GM19023 (cell line): Measurements from ENCODE around the gene TPCN2.
A peak's percentile ranks its signal among the peaks of the same experiment; 100 is the strongest.

Source experiments
- ATAC-seq: cut with Tn5 transposase; IDR thresholded peaks from one replicate; pipeline ENCODE4 v1.9.1; 2021; ENCODE audit warnings: mild to moderate bottlenecking, moderate library complexity; ENCODE audit not compliant: unreplicated experiment

The TPCN2 gene

DNA sequence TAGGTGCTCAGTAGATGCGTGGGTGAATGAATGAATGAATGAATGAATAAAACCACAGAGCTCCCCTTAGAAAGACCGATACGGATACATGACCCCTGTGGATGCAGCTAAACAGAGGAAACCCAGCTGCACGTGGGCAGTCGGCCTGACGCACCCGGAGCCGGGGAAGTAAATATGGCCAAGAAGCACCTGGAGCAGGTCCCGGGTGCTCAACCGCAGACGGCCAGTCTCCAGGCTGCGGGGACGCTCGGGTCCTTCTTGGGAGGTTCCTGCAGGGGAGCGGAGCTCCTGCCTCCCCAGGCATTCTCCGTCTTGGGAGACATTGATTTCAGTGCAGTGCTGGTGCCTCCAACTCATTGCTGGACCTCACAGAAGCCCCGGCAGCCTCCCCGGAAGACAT lies 11.7 kb upstream of the TPCN2 start:
- no peak for ATAC-seq

GRCh38 chr11:69037544-69037943 lies 11.2 kb upstream of the TPCN2 start:
- no peak for ATAC-seq

- no peak for ATAC-seq
Observed at GRCh38 chr11:69039501-69039900, 9.2 kb upstream of the TPCN2 start.

DNA sequence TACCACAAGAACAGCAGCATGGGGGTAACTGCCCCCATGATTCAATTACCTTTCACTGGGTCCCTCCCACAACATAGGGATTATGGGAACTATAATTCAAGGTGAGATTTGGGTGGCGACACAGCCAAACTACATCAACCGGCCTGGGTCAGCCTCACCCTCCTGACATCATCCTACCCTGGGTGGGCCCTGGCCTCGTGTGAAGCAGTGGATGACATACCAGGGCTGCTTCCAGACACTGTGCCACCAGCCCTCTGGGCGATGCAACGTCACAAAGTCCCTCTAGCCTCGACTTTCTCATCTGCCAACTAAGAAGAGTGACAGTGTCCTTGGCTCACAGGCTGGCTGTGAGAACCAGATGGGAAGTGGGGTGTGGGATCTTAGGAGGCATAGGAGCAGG lies 8.7 kb upstream of the TPCN2 start:
- ATAC-seq, result no peak

- ATAC-seq, result no peak
Observed at GRCh38 chr11:69040581-69041260, 8.0 kb upstream of the TPCN2 start.

DNA sequence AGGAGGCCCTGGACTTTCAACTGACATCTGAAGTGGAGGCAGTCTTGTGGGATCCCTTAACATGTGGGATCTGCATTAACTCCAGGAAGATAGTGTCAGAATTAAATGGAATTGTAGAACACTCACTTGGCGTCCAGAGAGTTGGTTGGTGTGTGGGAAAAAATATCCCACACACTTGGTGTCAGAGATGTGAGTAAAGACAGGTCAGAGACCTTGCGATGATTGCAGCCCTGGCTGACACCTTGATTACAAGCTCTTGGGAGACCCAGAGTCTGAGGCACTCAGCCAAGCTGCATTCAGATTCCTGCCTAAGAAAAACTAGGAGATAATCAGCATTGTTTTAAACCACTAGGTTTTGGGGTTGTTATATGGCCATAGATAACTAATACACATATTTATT lies 7.2 kb upstream of the TPCN2 start:
- no peak for ATAC-seq

DNA sequence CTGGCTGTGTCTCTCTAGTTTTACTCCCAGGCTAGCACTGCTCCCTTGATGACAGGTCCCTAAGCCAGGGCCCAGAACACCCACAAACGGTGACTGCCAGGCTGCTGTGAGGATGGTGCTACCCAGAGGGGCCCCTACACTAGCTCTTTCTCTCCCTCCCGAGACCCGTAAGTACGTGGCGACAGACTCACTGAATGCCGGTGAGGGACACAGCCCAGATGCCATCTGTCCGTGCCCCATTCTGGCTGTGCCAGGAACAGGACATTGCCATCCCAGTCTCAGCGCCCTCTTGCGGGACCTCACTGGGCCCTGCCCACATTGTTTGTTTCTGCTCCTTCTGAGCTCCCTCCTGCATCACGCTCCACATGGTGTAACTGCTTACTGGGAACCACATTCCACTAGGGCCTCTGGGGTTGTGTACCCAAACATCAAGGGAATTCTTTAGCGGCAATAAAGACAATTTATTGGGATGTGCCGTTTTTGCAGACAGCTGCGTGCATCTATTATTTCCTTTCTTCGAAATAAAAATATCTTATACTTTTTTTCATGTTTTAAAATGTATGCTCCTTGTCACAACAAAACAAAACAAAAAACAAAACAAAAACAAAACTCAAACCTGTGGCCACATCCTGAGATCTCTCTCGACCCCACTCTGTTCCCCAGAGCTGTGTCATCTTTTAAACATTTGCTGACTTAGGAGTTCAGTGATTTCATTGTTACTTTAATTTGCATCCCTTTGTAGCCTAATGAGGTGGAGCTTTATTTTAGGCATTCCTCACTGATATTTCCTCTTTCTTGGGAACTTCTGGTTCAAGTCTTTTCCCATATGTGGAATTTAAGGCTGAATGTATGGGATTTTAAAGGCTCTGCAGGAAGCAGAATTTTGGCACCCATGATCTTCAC lies 4.4 kb upstream of the TPCN2 start:
- no peak for ATAC-seq

- peak; percentile 6 for ATAC-seq
Observed at GRCh38 chr11:69048031-69048693, 570 bp upstream of the TPCN2 start.

- ATAC-seq, result no peak
Observed at GRCh38 chr11:69049490-69049867, 747 bp downstream of the TPCN2 start.

GRCh38 chr11:69050592-69051380 lies 2.1 kb downstream of the TPCN2 start:
- ATAC-seq, result no peak

- ATAC-seq, result no peak
Observed at GRCh38 chr11:69051381-69052342, 2.9 kb downstream of the TPCN2 start.

DNA sequence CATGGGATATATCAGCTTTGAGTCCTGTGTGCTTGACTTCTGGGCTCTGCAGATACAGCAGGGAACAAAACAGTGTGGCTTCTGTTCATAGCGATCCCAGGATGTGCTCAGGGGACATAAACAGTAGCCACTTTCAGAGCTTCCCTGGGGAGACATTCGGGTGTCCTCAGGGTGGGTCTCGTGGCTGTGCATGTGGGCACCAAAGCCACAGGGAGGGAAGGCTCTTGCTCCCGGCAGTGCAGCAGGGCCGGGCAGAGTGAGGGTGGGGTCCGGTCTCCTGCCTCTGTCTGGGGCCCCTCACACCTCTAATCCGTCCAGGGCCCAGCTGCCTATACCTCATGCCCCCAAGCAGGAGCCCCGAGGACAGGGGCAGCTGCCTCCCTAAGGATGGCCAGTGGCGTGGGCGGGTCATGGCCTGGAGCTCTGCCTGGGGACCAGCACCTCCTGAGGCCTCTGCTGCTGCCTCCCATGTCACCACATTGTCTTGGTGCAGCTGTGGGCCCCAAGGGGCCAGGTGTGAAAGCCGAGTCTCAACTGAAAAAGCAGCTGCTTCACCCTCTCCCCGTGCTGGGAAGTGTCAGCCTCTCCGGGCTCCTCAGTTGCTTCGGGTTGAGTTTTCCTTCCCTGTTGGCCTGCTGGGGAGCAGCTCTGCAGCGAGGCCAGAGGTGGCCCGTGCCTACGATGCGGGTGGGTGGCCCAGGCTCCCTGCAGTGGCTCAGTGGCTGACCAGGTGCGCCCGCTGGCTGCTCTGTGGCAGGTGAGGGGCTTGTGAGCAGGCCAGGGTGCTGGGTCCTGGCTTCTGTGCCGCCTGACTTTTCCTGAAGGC lies 3.8 kb downstream of the TPCN2 start:
- ATAC-seq, result no peak

DNA sequence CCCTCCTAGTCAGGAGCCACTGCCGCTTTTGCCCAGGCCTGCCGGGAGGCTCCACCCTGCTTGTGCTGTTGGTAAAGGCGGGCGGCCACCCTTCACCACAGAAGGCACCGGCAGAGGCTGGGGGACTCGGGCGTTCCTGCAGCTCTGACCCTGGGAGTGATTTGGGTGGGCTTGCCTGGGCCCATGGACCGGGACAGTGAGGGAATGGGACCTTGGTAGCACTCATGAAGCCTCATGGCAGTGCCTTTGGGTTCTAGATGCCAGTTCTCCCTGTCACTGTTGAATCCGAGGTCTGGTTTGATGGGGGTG lies 4.4 kb downstream of the TPCN2 start:
- ATAC-seq, result no peak

DNA sequence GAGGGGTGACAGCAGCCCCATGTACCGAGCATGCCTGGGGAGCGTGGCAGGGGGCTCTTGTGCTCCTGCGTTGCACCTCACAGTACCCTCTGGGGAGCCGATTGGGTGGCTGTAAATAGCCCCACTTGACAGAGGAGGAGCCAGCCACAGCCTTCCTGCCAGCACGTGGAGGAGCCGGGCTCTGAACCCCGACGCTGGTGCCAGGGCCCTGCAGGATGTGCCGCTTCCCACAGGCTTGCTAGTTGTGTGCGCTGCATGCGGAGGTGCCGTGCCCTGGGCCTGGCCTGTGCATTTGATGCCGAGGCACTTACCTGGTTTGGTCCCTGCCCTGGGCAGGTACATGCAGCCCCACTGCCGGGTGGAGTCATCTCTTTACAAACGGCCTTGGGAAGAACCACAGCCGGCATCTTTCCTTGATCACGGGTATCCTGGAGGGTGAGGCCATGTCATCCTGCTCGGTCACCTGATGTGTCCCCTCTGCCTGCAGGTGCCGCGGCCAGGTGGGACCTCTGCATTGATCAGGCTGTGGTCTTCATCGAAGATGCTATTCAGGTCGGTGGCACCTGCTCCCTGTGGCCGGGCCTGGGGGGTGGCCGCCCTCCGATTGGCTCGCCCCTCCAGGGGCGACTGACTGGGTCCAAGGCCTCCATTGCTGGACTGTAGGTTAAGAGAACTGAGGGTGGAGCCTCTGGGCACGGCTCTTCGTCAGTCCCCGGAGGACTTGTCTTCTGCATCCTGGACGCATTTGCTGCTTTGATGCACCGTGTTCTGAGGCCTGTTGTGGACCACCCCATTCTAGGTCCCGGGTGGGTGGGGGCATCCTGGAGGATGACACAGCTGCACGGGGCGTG lies 5.0 kb downstream of the TPCN2 start:
- no peak for ATAC-seq

DNA sequence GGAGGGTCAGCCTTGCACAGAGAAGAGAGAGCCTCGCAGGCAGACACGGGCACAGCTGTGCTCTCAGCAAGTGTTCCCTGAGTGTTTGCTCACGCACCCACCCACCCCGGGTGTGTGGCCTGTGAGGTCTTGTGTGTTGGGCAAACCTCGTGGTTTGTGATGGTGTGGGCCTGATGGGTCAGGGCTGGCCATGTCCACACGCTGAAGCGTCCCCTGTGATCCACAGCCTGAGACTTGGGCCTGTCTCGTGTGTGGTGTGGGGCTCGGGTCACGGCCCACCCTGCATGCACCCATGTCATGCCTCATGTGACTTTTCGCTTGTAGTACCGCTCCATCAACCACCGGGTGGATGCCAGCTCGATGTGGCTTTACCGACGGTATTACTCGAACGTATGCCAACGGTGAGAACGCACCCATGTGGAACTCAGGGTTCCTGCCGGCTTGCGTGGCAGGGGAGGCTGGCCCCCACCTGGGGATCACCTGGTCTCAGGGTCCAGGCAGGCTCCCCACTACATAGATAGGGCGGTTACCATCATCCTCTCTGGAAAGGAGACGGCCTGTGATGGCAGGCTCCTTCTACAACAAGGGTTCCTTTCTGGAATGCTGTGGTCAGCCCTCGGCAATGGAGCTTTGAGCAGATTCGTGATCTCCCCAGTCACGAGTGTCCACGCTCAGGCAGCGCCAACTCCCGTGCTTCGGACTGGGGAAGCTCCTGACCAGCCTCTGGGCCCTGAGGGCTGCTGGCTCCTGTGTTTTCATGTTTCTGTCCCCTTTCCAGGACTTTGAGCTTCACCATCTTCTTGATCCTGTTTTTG lies 5.9 kb downstream of the TPCN2 start:
- no peak for ATAC-seq

GRCh38 chr11:69055212-69055586 lies 6.5 kb downstream of the TPCN2 start:
- no peak for ATAC-seq
